BE2C (cell line): Measurements from ENCODE around the gene HECTD4.

Experiments used
- DNase-seq: peaks from one replicate; pipeline ENCODE4 v3.0.0-alpha.2; 2020
- H3K27me3 ChIP-seq: fragments of 250-450 bp; sonication (Bioruptor Pico); 2 replicates; pipeline ENCODE4 v1.5.1; 2020; ENCODE audit warnings: mild to moderate bottlenecking
- H3K36me3 ChIP-seq: fragments of 250-450 bp; sonication (Bioruptor Pico); 2 replicates; pipeline ENCODE4 v1.5.1; 2020; ENCODE audit warnings: mild to moderate bottlenecking
- H3K4me1 ChIP-seq: fragments of 250-450 bp; sonication (Bioruptor Pico); 2 replicates; pipeline ENCODE4 v1.5.1; 2020
- H3K4me3 ChIP-seq: 2 replicates; pipeline ENCODE4 v1.5.1; 2011; ENCODE audit warnings: low read depth, low read length
- H3K9me3 ChIP-seq: fragments of 250-450 bp; sonication (Bioruptor Pico); 2 replicates; pipeline ENCODE4 v1.5.1; 2020
- CTCF ChIP-seq: IDR thresholded peaks from 2 replicates; pipeline ENCODE4 v1.5.1; 2012; ENCODE audit warnings: mild to moderate bottlenecking, low read depth, low read length

The HECTD4 gene

GRCh38 chr12:112380663-112381405 is 1.4 kb downstream of the HECTD4 start:
- TF ChIP-seq CTCF: no peak
- Histone ChIP-seq H3K4me3 (peak overlapping the region; percentile 87), H3K27me3 (no peaks in the 10 kb centered on the region), H3K9me3 (no peaks in the 10 kb centered on the region), H3K4me1 (no peaks in the 10 kb centered on the region), H3K36me3 (no peaks in the 10 kb centered on the region)
- peak; percentile 36 for DNase-seq

GRCh38 chr12:112375105-112375504 is 7.1 kb downstream of the HECTD4 start:
- Histone ChIP-seq H3K27me3 (no peaks in the 10 kb centered on the region), H3K36me3 (no peaks in the 10 kb centered on the region), H3K9me3 (no peaks in the 10 kb centered on the region; the same call in 1 of the 2 replicates), H3K4me3 (no peak overlapping the region), H3K4me1 (no peaks in the 10 kb centered on the region)
- no peak for TF ChIP-seq CTCF
- DNase-seq: no peak

DNA sequence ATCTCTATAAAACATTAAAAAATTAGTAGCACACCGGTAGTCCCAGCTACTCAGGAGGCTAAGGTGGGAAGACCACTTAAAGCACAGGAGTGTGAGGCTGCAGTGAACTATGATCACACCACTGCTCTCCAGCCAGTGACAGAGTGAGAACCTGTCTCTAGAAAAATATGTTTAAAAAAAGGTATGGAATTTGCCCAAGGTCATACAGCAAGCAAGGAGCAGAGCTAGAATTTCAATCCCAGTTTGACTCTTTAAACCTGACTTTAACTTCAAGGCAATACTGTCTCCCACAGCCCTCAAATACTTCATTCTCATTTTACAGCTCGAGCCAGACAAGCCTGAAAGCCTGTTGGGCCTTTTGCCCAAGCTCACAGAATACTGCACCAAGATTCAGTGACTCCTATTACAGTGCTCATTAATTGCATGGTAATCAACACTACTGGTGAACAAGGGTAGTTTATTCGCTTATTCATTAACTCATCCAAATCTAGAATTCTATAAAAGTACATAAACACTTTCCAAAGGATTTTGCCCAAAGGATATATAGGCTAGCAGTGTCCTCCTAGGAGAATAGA is 8.0 kb downstream of the HECTD4 start:
- Histone ChIP-seq H3K4me1 (no peaks in the 10 kb centered on the region), H3K27me3 (no peaks in the 10 kb centered on the region), H3K4me3 (no peak overlapping the region), H3K36me3 (no peaks in the 10 kb centered on the region), H3K9me3 (no peaks in the 10 kb centered on the region; the same call in 1 of the 2 replicates)
- TF ChIP-seq CTCF: no peak
- DNase-seq: no peak

DNA sequence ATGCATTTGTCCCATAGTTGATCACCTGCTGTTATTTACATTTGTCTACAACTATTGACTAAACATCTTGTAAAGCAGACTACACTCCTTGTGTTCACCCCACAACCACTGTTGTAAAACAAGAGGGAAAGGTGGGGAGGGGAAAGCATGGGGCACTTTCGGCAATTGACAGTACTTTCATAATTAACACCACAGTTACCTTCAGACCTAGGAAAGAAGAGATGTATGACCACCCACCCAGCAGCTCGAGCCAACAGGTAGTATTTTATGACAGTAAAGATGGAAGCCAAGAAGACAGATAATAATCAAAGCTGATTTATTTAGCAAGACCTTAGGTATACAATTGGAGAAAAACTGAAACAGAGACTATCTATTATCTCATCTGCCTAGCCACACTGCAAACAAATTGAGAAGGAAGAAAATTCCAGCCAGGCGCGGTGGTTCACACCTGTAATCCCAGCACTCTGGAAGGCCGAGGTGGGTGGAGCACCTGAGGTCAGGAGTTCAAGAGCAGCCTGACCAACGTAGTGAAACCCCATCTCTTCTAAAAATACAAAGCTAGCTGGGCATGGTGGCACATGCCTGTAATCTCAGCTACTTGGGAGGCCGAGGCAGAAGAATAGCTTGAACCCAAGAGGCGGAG is 11.2 kb downstream of the HECTD4 start:
- DNase-seq: no peak
- TF ChIP-seq CTCF: no peak
- H3K4me3 ChIP-seq: no peak overlapping the region
- H3K9me3 ChIP-seq: no peaks in the 10 kb centered on the region; the same call in 1 of the 2 replicates
- no peaks in the 10 kb centered on the region for H3K27me3 ChIP-seq
- H3K36me3 ChIP-seq: no peaks in the 10 kb centered on the region
- H3K4me1 ChIP-seq: no peaks in the 10 kb centered on the region

GRCh38 chr12:112370199-112370598 is 12.0 kb downstream of the HECTD4 start:
- Histone ChIP-seq H3K27me3 (no peaks in the 10 kb centered on the region), H3K36me3 (no peaks in the 10 kb centered on the region), H3K4me3 (no peak overlapping the region), H3K4me1 (no peaks in the 10 kb centered on the region), H3K9me3 (no peaks in the 10 kb centered on the region; the same call in 1 of the 2 replicates)
- TF ChIP-seq CTCF: no peak
- DNase-seq: no peak

DNA sequence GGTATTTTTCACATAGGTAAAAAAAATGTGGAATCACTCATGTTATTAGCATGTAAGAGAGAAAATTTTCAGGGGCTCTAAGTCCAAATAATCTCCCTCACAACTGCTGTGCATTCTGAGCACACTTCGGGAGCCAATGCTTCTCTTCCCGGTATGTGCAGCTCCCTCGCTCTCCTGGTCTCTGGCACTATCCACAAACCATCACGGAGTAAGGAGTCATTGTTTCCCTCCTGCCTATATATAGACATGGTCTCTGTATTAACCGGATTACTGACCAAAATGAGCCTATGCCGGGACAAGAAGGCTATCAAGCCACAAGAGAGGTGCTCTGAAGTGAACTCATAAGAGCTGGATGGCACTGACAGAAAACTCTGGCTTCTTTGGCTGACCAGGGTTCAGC is 13.4 kb downstream of the HECTD4 start:
- no peak for TF ChIP-seq CTCF
- no peak for DNase-seq
- H3K36me3 ChIP-seq: no peaks in the 10 kb centered on the region
- H3K27me3 ChIP-seq: no peaks in the 10 kb centered on the region
- H3K4me3 ChIP-seq: no peak overlapping the region
- H3K9me3 ChIP-seq: no peaks in the 10 kb centered on the region
- no peaks in the 10 kb centered on the region for H3K4me1 ChIP-seq
